ENCODE measurements around the gene PTP4A2.
"Not testable (repeated sequence)": the region's sequence is repeated elsewhere in the genome, so short reads cannot be mapped to it uniquely, and the experiment has no call there.

The PTP4A2 gene

GRCh38 chr1:31951276-31951675 lies 13.1 kb upstream of the PTP4A2 start:
- DNase-seq (ENCODE audit: insufficient read length, low spot score) (no peak), FAIRE-seq (no peak)
- TF ChIP-seq TAF1 (IDR thresholded peaks at IDR 0.05; ENCODE audit: low read depth, low read length) (no peak), POLR2AphosphoS5 (IDR thresholded peaks at IDR 0.05; ENCODE audit: low read depth, low read length) (no peak), SPI1 (IDR thresholded peaks at IDR 0.05; ENCODE audit: low read depth, low read length) (no peak), PAX5 (IDR thresholded peaks at IDR 0.05; ENCODE audit: insufficient read depth, low read length, severe bottlenecking) (no peak), POU2F2 (IDR thresholded peaks at IDR 0.05; ENCODE audit: low read depth, low read length) (no peak)

GRCh38 chr1:31949862-31950261 lies 11.7 kb upstream of the PTP4A2 start:
- no peak for DNase-seq (ENCODE audit: insufficient read length, low spot score)
- FAIRE-seq: no peak
- TF ChIP-seq POLR2A (IDR thresholded peaks at IDR 0.05; ENCODE audit: low read depth, low read length) (no peak), POLR2AphosphoS5 (IDR thresholded peaks at IDR 0.05; ENCODE audit: low read depth, low read length) (no peak), POU2F2 (IDR thresholded peaks at IDR 0.05; ENCODE audit: low read depth, low read length) (no peak), PAX5 (IDR thresholded peaks at IDR 0.05; ENCODE audit: insufficient read depth, low read length, severe bottlenecking) (no peak), TAF1 (IDR thresholded peaks at IDR 0.05; ENCODE audit: low read depth, low read length) (no peak), SPI1 (IDR thresholded peaks at IDR 0.05; ENCODE audit: low read depth, low read length) (no peak)

- FAIRE-seq: not testable (repeated sequence)
Observed at GRCh38 chr1:31945677-31946076, 7.5 kb upstream of the PTP4A2 start.

GRCh38 chr1:31944205-31945089 lies 6.3 kb upstream of the PTP4A2 start:
- peak; percentile 63 for FAIRE-seq
- TF ChIP-seq TAF1 (IDR thresholded peaks at IDR 0.05; ENCODE audit: low read depth, low read length) (peak; percentile 91), POU2F2 (IDR thresholded peaks at IDR 0.05; ENCODE audit: low read depth, low read length) (peak; percentile 84; the same call in 1 of the 2 replicates), POLR2AphosphoS5 (IDR thresholded peaks at IDR 0.05; ENCODE audit: low read depth, low read length) (peak; percentile 95), POLR2A (IDR thresholded peaks at IDR 0.05; ENCODE audit: low read depth, low read length) (peak; percentile 97), SPI1 (IDR thresholded peaks at IDR 0.05; ENCODE audit: low read depth, low read length) (peak; percentile 26; the same call in 1 of the 2 replicates), PAX5 (IDR thresholded peaks at IDR 0.05; ENCODE audit: insufficient read depth, low read length, severe bottlenecking) (no peak)
- DNase-seq (ENCODE audit: insufficient read length, low spot score): peak; percentile 81

More at GRCh38 chr1:31945677-31946076, 7.5 kb upstream of the PTP4A2 start:
- not testable (repeated sequence) for DNase-seq (ENCODE audit: insufficient read length, low spot score)

GRCh38 chr1:31943546-31944184 lies 5.5 kb upstream of the PTP4A2 start:
- FAIRE-seq: peak; percentile 26
- TF ChIP-seq POLR2A (IDR thresholded peaks at IDR 0.05; ENCODE audit: low read depth, low read length): no peak
- no peak for TF ChIP-seq POLR2AphosphoS5 (IDR thresholded peaks at IDR 0.05; ENCODE audit: low read depth, low read length)
- no peak for TF ChIP-seq POU2F2 (IDR thresholded peaks at IDR 0.05; ENCODE audit: low read depth, low read length)
- DNase-seq (ENCODE audit: insufficient read length, low spot score): no peak

- not testable (repeated sequence) for FAIRE-seq
Observed at GRCh38 chr1:31942061-31942460, 3.9 kb upstream of the PTP4A2 start.

GRCh38 chr1:31939484-31940329 lies 1.5 kb upstream of the PTP4A2 start:
- TF ChIP-seq POLR2A (IDR thresholded peaks at IDR 0.05; ENCODE audit: low read depth, low read length) (peak; percentile 31; the same call in 1 of the 2 replicates), POU2F2 (IDR thresholded peaks at IDR 0.05; ENCODE audit: low read depth, low read length) (no peak)
- peak; percentile 50 for DNase-seq (ENCODE audit: insufficient read length, low spot score)
- FAIRE-seq: peak; percentile 81

More at GRCh38 chr1:31942061-31942460, 3.9 kb upstream of the PTP4A2 start:
- DNase-seq (ENCODE audit: insufficient read length, low spot score): not testable (repeated sequence)

- peak; percentile 83 for FAIRE-seq
Observed at GRCh38 chr1:31937300-31938183, 626 bp downstream of the PTP4A2 start.

GRCh38 chr1:31936981-31937299 lies 1.2 kb downstream of the PTP4A2 start:
- TF ChIP-seq POLR2A (IDR thresholded peaks at IDR 0.05; ENCODE audit: low read depth, low read length) (no peak), PAX5 (IDR thresholded peaks at IDR 0.05; ENCODE audit: insufficient read depth, low read length, severe bottlenecking) (no peak), POU2F2 (IDR thresholded peaks at IDR 0.05; ENCODE audit: low read depth, low read length) (no peak), TAF1 (IDR thresholded peaks at IDR 0.05; ENCODE audit: low read depth, low read length) (no peak), SPI1 (IDR thresholded peaks at IDR 0.05; ENCODE audit: low read depth, low read length) (no peak), POLR2AphosphoS5 (IDR thresholded peaks at IDR 0.05; ENCODE audit: low read depth, low read length) (no peak)
- no peak for FAIRE-seq
- no peak for DNase-seq (ENCODE audit: insufficient read length, low spot score)

More at GRCh38 chr1:31937300-31938183, 626 bp downstream of the PTP4A2 start:
- peak; percentile 49 for DNase-seq (ENCODE audit: insufficient read length, low spot score)
- TF ChIP-seq POLR2AphosphoS5 (IDR thresholded peaks at IDR 0.05; ENCODE audit: low read depth, low read length) (peak; percentile 68), SPI1 (IDR thresholded peaks at IDR 0.05; ENCODE audit: low read depth, low read length) (no peak), PAX5 (IDR thresholded peaks at IDR 0.05; ENCODE audit: insufficient read depth, low read length, severe bottlenecking) (no peak), TAF1 (IDR thresholded peaks at IDR 0.05; ENCODE audit: low read depth, low read length) (0 out of 2 replicates have a peak, but pooled peaks have one; percentile 31), POLR2A (IDR thresholded peaks at IDR 0.05; ENCODE audit: low read depth, low read length) (peak; percentile 42; the same call in 1 of the 2 replicates), POU2F2 (IDR thresholded peaks at IDR 0.05; ENCODE audit: low read depth, low read length) (peak; percentile 67; the same call in 1 of the 2 replicates)
